Caco-2 (cell line): Measurements from ENCODE around the gene TFAP2B. TPM values are rescaled to one million over a fixed set of nuclear protein-coding genes. Genes with fewer than 3 reads are reported as not detected.

Experiments
- BruUV-seq: library from RNA; stranded (reverse); fragments of 400-500 nt; replicated peaks from 2 replicates; lab custom pipeline; 2021; lab: Mats Ljungman, UMichigan
- CTCF ChIA-PET: fragments of 300-600 bp; sonication (Branson Sonifier 250); formaldehyde crosslinking; loops from one replicate; lab custom pipeline; 2022; ENCODE audit warnings: antibody characterized with exemption; lab: Charles Lee
- POLR2A ChIA-PET: fragments of 300-600 bp; sonication (Branson Sonifier 250); formaldehyde crosslinking; loops from one replicate; lab custom pipeline; 2022; ENCODE audit warnings: antibody characterized with exemption; lab: Charles Lee
- DNase-seq, 2 experiments: peaks; one replicate each; pipeline versions ENCODE4 v3.0.0 to v3.0.0-alpha.2; 2020 to 2022
- H3K27me3 ChIP-seq: replicated peaks from 2 replicates; pipeline ENCODE4 v1.6.0; 2011; ENCODE audit warnings: low read length; ENCODE audit not compliant: control insufficient read depth, insufficient read depth
- H3K36me3 ChIP-seq: 2 replicates; pipeline ENCODE4 v1.5.1; 2011; ENCODE audit warnings: low read length; ENCODE audit not compliant: control insufficient read depth, insufficient read depth
- H3K4me1 ChIP-seq: fragments of 250-450 bp; sonication (Bioruptor Pico); 2 replicates; pipeline ENCODE4 v1.5.1; 2020; ENCODE audit warnings: mild to moderate bottlenecking
- H3K4me3 ChIP-seq: 2 replicates; pipeline ENCODE4 v1.5.1; 2011; ENCODE audit warnings: low read depth, mild to moderate bottlenecking, control low read depth, low read length
- H3K9me3 ChIP-seq: fragments of 250-450 bp; sonication (Bioruptor Pico); 2 replicates; pipeline ENCODE4 v1.5.1; 2020; ENCODE audit warnings: mild to moderate bottlenecking, moderate library complexity
- H3K27ac Mint-ChIP-seq: one replicate; pipeline ENCODE4 v1.8.0; 2022; ENCODE audit warnings: mixed read lengths; ENCODE audit not compliant: unreplicated experiment
- H3K27me3 Mint-ChIP-seq: one replicate; pipeline ENCODE4 v1.8.0; 2022; ENCODE audit warnings: mixed read lengths; ENCODE audit not compliant: insufficient read depth, unreplicated experiment
- H3K36me3 Mint-ChIP-seq: one replicate; pipeline ENCODE4 v1.8.0; 2022; ENCODE audit warnings: mild to moderate bottlenecking, mixed read lengths; ENCODE audit not compliant: insufficient read depth, unreplicated experiment
- H3K4me1 Mint-ChIP-seq: one replicate; pipeline ENCODE4 v1.8.0; 2022; ENCODE audit warnings: low read depth, mixed read lengths; ENCODE audit not compliant: unreplicated experiment
- H3K4me3 Mint-ChIP-seq: one replicate; pipeline ENCODE4 v1.8.0; 2022; ENCODE audit warnings: mild to moderate bottlenecking, moderate library complexity, mixed read lengths; ENCODE audit not compliant: unreplicated experiment
- H3K9me3 Mint-ChIP-seq: one replicate; pipeline ENCODE4 v1.8.0; 2022; ENCODE audit warnings: mixed read lengths; ENCODE audit not compliant: unreplicated experiment
- CTCF ChIP-seq, 2 experiments: fragments of 200-600 bp in 1 of 2; IDR thresholded peaks; 1 replicate in 1 of 2; 2 replicates in 1 of 2; pipeline versions ENCODE4 v1.5.1 to v1.8.0; 2011 to 2022; ENCODE audit warnings: antibody characterized with exemption in 1 of 2, control low read depth in 1 of 2, inconsistent platforms in 1 of 2, low read depth in 1 of 2, low read length in 1 of 2, mild to moderate bottlenecking in 1 of 2, moderate library complexity in 1 of 2; ENCODE audit not compliant: insufficient read depth in 1 of 2, severe bottlenecking in 1 of 2, unreplicated experiment in 1 of 2
- intact Hi-C: fragments of 100-400 bp; cut with micrococcal nuclease; formaldehyde crosslinking; loops from one replicate; pipeline ENCODE4 v1.10.0; 2022; ENCODE audit not compliant: unreplicated experiment
- total RNA-seq: library from RNA; stranded (reverse); gene quantifications from 2 replicates; pipeline ENCODE4 v1.2.3, GENCODE V29; 2022

Gene TFAP2B
- total RNA-seq, 1 experiment from 2014 or later: not detected

- no peaks in the 10 kb centered on the region for H3K4me1 Mint-ChIP-seq
- H3K36me3 Mint-ChIP-seq: no peaks in the 10 kb centered on the region
- CTCF ChIA-PET: no interaction called here
- Histone ChIP-seq H3K4me3 (no peak overlapping the region), H3K27me3 (no peaks in the 10 kb centered on the region; the same call in 1 of the 2 replicates), H3K9me3 (no peaks in the 10 kb centered on the region), H3K36me3 (no peaks in the 10 kb centered on the region), H3K4me1 (no peaks in the 10 kb centered on the region)
- no peaks in the 10 kb centered on the region for H3K9me3 Mint-ChIP-seq
- DNase-seq: no peak
- TF ChIP-seq CTCF (IDR thresholded peaks at IDR 0.05; ENCODE audit: insufficient read depth in 1 of 2, low read depth in 1 of 2, low read length in 1 of 2, severe bottlenecking in 1 of 2, unreplicated experiment in 1 of 2): no peak
- peaks cover 16% of the 10 kb centered on the region for H3K27me3 Mint-ChIP-seq
- no peak overlapping the region for H3K27ac Mint-ChIP-seq
- no TSS peak for BruUV-seq
- no peak overlapping the region for H3K4me3 Mint-ChIP-seq
- intact Hi-C loops: no loop called here
- POLR2A ChIA-PET: no interaction called here
Observed at GRCh38 chr6:50837589-50838445, 19.1 kb downstream of the TFAP2B start.

- ChIA-PET CTCF (no interaction called here), POLR2A (no interaction called here)
- Mint-ChIP-seq H3K4me3 (no peak overlapping the region), H3K27ac (no peak overlapping the region), H3K36me3 (no peaks in the 10 kb centered on the region), H3K9me3 (no peaks in the 10 kb centered on the region), H3K27me3 (peaks cover 19% of the 10 kb centered on the region), H3K4me1 (no peaks in the 10 kb centered on the region)
- no TSS peak for BruUV-seq
- Histone ChIP-seq H3K36me3 (no peaks in the 10 kb centered on the region), H3K4me1 (no peaks in the 10 kb centered on the region), H3K4me3 (no peak overlapping the region), H3K9me3 (no peaks in the 10 kb centered on the region), H3K27me3 (no peaks in the 10 kb centered on the region; the same call in 1 of the 2 replicates)
- TF ChIP-seq CTCF (IDR thresholded peaks at IDR 0.05; ENCODE audit: insufficient read depth in 1 of 2, low read depth in 1 of 2, low read length in 1 of 2, severe bottlenecking in 1 of 2, unreplicated experiment in 1 of 2): no peak
- no peak for DNase-seq
- intact Hi-C loops: no loop called here
Observed at GRCh38 chr6:50840112-50840810, 21.6 kb downstream of the TFAP2B start.

- no peaks in the 10 kb centered on the region for H3K9me3 ChIP-seq
- ChIA-PET CTCF (no interaction called here), POLR2A (no interaction called here)
- peaks cover 19% of the 10 kb centered on the region for H3K27me3 Mint-ChIP-seq
- no peak for TF ChIP-seq CTCF (IDR thresholded peaks at IDR 0.05; ENCODE audit: insufficient read depth in 1 of 2, low read depth in 1 of 2, low read length in 1 of 2, severe bottlenecking in 1 of 2, unreplicated experiment in 1 of 2)
- no peaks in the 10 kb centered on the region for H3K36me3 Mint-ChIP-seq
- intact Hi-C loops: no loop called here
- H3K27me3 ChIP-seq: no peaks in the 10 kb centered on the region; the same call in 1 of the 2 replicates
- H3K9me3 Mint-ChIP-seq: no peaks in the 10 kb centered on the region
- BruUV-seq: no TSS peak
- no peak overlapping the region for H3K4me3 Mint-ChIP-seq
- no peaks in the 10 kb centered on the region for H3K4me1 ChIP-seq
- no peak for DNase-seq
- H3K27ac Mint-ChIP-seq: no peak overlapping the region
- no peaks in the 10 kb centered on the region for H3K36me3 ChIP-seq
- H3K4me1 Mint-ChIP-seq: no peaks in the 10 kb centered on the region
- H3K4me3 ChIP-seq: no peak overlapping the region
Observed at GRCh38 chr6:50840811-50841192, 22.1 kb downstream of the TFAP2B start.
